Stimulated activated naive CD8-positive, alpha-beta T cell treated with anti-CD3 and anti-CD28 coated beads, Interleukin-15, amount 100 ng/mL, for 72 hours (primary cell): ENCODE data around the gene RGS11.
A peak's percentile ranks its signal among the peaks of the same experiment; 100 is the strongest.

Experiments
- ATAC-seq: fragments of 150-1000 bp; cut with Tn5 transposase; 2 replicates; pipeline ENCODE4 v1.10.0; 2021; ENCODE audit warnings: mild to moderate bottlenecking, moderate library complexity
- DNase-seq, 2 donors: peaks; one replicate each; pipeline ENCODE4 v3.0.0; 2021 to 2022
- H3K27ac Mint-ChIP-seq, 2 donors: one replicate each; pipeline ENCODE4 v1.8.0; 2022; ENCODE audit warnings: mild to moderate bottlenecking in 2 of 2, mixed read lengths in 2 of 2, moderate library complexity in 2 of 2
- H3K27me3 Mint-ChIP-seq: one replicate; pipeline ENCODE4 v1.8.0; 2022; ENCODE audit warnings: mixed read lengths
- H3K4me1 Mint-ChIP-seq: one replicate; pipeline ENCODE4 v1.8.0; 2022; ENCODE audit warnings: mild to moderate bottlenecking, mixed read lengths
- H3K4me3 Mint-ChIP-seq, 2 donors: one replicate each; pipeline ENCODE4 v1.8.0; 2022; ENCODE audit warnings: mild to moderate bottlenecking in 2 of 2, mixed read lengths in 2 of 2, moderate library complexity in 1 of 2
- H3K9me3 Mint-ChIP-seq, 2 donors: one replicate each; pipeline ENCODE4 v1.8.0; 2022; ENCODE audit warnings: mixed read lengths in 2 of 2

The RGS11 gene

DNA sequence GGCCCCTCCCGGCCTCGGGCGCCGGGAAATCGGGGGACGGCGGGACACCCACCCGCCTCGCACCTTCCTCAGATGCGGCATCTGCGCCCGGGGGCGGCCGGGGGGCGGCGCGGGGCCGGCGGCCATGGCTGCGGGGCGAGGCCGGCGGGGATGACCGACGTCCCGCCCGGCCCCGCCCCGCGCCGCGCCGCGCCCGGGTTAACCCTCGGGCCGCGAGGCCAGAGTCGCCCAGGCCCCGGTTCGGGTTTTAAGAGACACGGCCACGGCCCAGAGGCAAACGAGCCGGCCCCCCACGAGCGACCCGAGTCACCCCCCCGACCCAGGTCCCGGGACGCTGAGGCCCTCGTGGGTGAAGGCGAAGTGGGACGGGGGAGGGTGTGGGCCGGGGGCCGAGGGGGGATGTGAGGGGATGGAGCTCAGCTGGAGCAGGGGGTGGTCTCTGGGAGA is at the start of gene RGS11:
Gene RGS11 (minus strand): TSS at position 159 of the 447 bp plus-strand sequence. CDS start 33 bp downstream, at position 126.
- Mint-ChIP-seq H3K9me3 (no peaks in the 10 kb centered on the region), H3K4me1 (peaks cover 16% of the 10 kb centered on the region), H3K27me3 (peaks cover 48% of the 10 kb centered on the region), H3K4me3 (peak within 1 kb of the TSS; percentile 66 to 78), H3K27ac (no peak within 1 kb of the TSS)
- ATAC-seq (peak; percentile 1), DNase-seq (no peak)

DNA sequence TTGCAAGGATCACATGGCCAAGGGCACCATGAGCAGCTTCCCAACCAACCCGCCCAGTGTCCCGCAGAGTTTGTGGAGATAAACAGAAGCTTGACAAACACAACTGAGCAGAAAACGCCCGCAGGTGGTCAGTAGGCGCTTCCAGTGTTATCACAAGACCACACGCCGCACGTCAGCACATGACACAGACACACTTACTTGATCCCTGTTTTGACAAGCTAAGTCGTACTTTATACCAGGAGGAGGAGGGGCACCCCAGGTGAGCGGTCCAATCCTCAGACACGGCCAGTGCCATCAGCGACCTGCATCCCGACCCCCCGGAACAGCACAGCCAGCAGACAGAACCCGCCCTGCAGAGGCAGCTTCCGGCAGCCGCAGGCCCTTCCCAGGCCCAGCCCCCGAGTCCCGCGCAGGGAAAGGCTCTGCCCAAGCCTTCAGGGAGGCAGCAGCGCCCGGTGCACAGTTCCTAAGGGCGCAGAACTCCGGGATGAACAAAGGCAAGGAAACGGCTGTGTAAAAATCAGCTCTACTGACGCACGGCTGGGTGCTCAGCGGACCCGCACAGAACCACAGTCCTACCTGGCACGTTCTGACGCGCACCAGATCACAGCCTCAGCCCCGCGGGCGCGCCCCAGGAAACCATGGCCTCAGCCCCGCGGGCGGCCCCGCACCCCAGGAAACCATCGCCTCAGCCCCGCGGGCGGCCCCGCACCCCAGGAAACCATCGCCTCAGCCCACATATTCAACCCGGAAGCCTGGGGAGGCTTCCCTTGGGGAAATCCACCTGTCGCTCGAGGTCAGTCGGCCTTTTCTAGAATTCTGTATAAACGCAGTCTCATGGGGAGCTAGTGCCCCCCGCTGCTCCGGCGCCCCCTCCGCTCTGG is 48.9 kb upstream of the RGS11 start:
- peak; percentile 68 for ATAC-seq
- H3K27ac Mint-ChIP-seq, result peak overlapping the region in 1 of 2 donors; percentile 82
- no peaks in the 10 kb centered on the region for H3K27me3 Mint-ChIP-seq
- DNase-seq, result peak; percentile 41 to 57
- no peaks in the 10 kb centered on the region for H3K9me3 Mint-ChIP-seq
- peaks cover 82% of the 10 kb centered on the region for H3K4me1 Mint-ChIP-seq
- H3K4me3 Mint-ChIP-seq, result peak overlapping the region; percentile 74 to 86

DNA sequence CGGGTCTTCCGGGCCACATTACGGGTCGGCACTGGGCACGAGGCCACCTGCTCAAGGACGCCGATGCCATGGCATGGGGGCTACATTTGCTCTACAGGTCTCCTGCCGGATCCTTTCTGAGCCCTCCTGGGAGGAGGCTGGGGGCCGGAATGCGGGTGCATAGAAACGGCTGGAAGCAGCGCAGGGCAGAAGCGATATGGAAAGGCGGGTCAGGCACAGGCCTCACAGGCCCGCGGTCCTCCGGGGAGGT is 48.4 kb upstream of the RGS11 start:
- no peaks in the 10 kb centered on the region for H3K27me3 Mint-ChIP-seq
- H3K4me1 Mint-ChIP-seq, result peaks cover 87% of the 10 kb centered on the region
- peak overlapping the region in 1 of 2 donors; percentile 86 for H3K4me3 Mint-ChIP-seq
- DNase-seq, result no peak
- no peak overlapping the region for H3K27ac Mint-ChIP-seq
- no peak for ATAC-seq
- no peaks in the 10 kb centered on the region for H3K9me3 Mint-ChIP-seq

DNA sequence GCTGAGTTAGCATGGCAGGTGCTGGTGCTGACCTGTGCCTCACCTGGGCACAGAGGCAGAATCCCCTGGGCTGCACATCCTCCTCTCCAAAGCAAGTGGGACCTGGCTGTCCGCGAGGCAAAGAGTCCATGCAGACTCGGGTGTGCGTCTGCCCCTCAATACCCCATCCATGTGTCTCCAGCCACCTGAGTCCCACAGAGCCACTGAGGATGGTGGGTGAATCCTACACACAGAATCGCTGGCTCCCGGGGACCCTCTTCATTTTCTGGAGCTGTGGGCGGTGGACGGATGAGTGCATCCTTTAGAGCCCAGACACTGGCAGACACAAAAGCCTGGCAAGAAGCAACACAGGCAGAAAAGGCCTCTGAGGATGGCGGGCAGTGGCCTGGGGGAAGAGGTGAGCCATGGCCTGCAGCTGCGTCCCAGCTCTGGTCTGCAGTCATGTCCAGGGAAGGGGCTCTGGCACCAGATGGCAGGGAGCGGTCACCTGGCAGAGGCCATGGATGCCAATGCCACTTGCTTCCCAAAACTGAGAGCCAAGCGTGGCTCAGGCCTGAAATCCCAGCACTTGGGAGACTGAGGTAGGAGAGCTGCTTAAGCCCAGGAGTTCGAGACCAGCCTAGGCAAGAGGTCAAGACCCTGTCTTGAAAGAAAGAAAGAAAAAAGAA is 46.9 kb upstream of the RGS11 start:
- Mint-ChIP-seq H3K27ac (no peak overlapping the region), H3K4me1 (peaks cover 90% of the 10 kb centered on the region), H3K27me3 (no peaks in the 10 kb centered on the region), H3K9me3 (no peaks in the 10 kb centered on the region), H3K4me3 (no peak overlapping the region)
- DNase-seq, result no peak
- no peak for ATAC-seq

DNA sequence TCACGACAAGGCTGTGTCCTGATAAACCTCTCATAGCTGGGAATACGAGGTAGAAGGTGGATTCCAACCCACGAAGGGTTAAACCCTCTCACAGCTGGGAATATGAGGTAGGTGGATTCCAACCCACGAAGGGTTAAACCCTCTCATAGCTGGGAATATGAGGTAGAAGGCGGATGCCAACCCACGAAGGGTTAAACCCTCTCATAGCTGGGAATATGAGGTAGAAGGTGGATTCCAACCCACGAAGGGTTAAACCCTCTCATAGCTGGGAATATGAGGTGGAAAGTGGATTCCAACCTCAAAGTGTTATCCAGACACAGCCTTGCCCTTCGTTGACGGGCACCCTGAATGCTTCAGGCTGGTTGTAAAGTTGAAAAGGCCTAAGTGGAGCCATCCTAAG is 45.8 kb upstream of the RGS11 start:
- Mint-ChIP-seq H3K9me3 (no peaks in the 10 kb centered on the region), H3K4me1 (peaks cover 82% of the 10 kb centered on the region), H3K27ac (peak overlapping the region in 1 of 2 donors; percentile 78), H3K4me3 (no peak overlapping the region), H3K27me3 (no peaks in the 10 kb centered on the region)
- ATAC-seq (no peak), DNase-seq (no peak)

DNA sequence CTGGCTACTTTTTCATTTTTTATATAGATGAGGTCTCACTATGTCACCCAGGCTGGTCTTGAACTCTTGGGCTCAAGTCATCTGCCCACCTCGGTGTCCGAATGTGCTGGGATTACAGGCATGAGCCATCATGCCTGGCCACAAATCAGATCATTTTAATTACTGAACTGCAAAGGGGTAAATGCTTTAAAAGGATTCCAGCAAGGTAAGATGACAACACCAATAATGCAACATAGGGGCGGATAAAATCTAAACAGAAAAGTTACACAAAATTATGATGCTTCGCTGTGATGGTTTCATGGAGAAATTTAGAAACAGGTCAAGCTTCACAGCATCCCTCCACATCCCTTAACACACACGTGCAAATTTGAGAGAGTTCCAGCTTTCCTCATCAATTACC is 44.5 kb upstream of the RGS11 start:
- H3K27me3 Mint-ChIP-seq, result no peaks in the 10 kb centered on the region
- H3K9me3 Mint-ChIP-seq, result no peaks in the 10 kb centered on the region
- H3K27ac Mint-ChIP-seq, result no peak overlapping the region
- H3K4me1 Mint-ChIP-seq, result peaks cover 68% of the 10 kb centered on the region
- ATAC-seq (no peak), DNase-seq (no peak)
- H3K4me3 Mint-ChIP-seq, result no peak overlapping the region

DNA sequence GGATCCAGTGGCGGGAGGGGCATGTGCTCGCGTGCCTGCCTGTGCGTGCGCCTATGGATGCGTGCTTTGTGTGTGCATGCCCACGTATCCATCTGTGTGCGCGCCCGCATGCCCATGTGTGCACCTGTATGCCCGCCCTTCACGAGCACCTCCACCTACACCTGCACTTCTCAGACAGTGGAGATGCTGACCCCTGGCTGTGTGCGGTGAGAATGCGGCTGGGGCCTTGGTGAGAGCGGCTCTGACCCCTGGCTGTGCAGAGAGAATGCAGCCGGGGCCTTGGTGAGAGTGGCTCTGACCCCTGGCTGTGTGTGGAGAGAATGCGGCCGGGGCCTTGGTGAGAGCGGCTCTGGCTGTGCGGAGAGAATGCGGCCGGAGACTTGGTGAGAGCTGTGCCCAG is 42.9 kb upstream of the RGS11 start:
- DNase-seq (no peak), ATAC-seq (peak; percentile 40)
- no peaks in the 10 kb centered on the region for H3K9me3 Mint-ChIP-seq
- H3K4me1 Mint-ChIP-seq, result peaks cover 53% of the 10 kb centered on the region
- H3K4me3 Mint-ChIP-seq, result no peak overlapping the region
- no peak overlapping the region for H3K27ac Mint-ChIP-seq
- no peaks in the 10 kb centered on the region for H3K27me3 Mint-ChIP-seq

DNA sequence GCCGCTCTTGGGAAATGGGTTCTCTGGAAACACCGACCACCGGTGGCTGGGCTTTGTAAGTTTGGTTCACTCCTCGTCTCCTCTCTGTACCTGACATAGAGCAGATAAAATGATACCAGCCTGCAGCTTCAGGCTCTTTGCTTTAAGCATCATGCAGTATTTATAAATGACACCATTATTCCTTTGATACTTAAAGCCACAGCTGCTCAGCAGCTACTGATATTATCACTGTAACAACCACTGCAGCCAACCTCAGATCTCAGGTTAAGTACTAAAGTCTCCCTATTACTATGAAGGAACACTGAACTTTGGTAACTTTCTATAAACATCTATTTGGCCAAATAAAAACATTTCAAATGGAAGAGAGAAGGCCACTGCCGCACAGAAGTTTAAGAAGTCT is 41.8 kb upstream of the RGS11 start:
- DNase-seq (no peak), ATAC-seq (no peak)
- peaks cover 44% of the 10 kb centered on the region for H3K4me1 Mint-ChIP-seq
- no peaks in the 10 kb centered on the region for H3K27me3 Mint-ChIP-seq
- H3K27ac Mint-ChIP-seq, result no peak overlapping the region
- no peaks in the 10 kb centered on the region for H3K9me3 Mint-ChIP-seq
- H3K4me3 Mint-ChIP-seq, result no peak overlapping the region

DNA sequence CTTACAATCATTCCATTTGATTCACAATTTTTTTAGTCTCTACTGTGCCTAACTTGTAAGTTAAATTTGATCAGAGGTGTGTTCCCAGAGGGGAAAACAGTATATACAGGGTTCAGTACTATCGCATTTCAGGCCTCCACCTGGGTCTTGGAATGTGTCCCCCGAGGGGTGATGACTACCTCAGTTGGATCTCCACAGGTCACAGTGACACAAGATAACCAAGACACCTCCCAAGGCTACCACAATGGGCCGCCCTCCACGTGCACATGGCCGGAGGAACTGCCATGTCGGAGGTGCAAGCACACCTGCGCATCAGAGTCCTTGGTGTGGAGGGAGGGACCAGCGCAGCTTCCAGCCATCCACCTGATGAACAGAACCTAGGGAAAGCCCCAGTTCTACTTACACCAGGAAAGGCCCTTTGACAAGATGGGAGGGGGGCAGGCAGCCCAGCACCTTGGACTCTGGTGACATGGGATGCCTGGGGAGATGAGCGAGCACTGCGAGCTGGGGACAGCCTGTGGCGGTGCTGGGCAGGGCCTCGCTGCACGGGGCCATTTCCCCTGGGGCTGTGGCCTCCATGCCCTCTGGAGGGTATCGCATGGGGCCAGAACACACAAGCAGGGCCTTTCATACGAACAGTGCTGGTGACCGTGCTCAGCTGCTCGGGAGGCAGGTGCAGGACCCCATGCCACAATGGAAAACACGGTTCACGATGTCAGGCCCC is 41.2 kb upstream of the RGS11 start:
- ATAC-seq, result no peak
- Mint-ChIP-seq H3K27ac (peak overlapping the region in 1 of 2 donors; percentile 37), H3K27me3 (no peaks in the 10 kb centered on the region), H3K9me3 (no peaks in the 10 kb centered on the region), H3K4me1 (peaks cover 38% of the 10 kb centered on the region), H3K4me3 (no peak overlapping the region)
- no peak for DNase-seq

DNA sequence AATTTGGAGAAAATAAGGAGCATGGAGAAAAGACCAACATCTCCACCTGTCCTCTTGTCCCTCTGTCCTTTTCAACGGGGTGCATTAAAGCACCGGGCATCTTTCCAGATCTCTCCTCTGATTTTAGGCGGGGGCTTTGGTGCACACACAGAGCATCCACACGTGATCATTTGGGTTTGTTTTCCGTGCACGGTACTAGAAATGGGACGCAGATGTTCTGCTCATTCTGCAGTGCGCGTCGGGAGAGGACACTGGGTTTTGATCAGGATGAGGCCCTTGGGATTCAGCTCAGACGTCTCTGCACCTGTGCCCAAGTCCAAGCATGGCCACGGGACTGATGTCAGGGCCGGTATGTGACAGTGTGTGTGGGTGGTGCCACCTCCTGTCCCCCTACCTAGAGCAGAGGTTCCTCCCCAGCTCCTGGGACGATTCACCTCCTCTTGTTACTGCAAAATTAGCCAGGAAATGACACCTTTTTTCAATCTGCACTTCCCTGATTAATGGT is 39.1 kb upstream of the RGS11 start:
- Mint-ChIP-seq H3K4me1 (peaks cover 31% of the 10 kb centered on the region), H3K27me3 (no peaks in the 10 kb centered on the region), H3K4me3 (no peak overlapping the region), H3K9me3 (no peaks in the 10 kb centered on the region), H3K27ac (no peak overlapping the region)
- DNase-seq (no peak), ATAC-seq (no peak)

DNA sequence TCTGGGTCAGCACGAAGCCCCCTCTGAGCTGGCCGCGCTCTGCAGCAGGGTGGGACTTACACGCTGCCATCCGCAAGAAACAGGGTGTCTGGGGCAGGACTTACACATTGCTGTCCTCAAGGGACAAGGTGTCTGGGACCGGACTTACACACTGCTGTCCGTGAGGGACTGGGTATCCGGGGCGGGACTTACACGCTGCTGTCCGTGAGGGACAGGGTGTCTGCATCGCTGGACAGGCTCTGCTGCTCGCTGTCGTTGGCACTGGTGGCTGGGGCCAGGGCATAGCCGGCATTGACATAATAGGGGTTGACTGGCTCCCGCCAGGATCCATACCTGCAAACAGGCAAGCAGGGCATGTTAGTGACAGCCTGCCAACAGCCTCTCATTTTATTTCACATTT is 38.6 kb upstream of the RGS11 start:
- no peak for DNase-seq
- Mint-ChIP-seq H3K27me3 (no peaks in the 10 kb centered on the region), H3K4me1 (peaks cover 31% of the 10 kb centered on the region), H3K9me3 (no peaks in the 10 kb centered on the region), H3K4me3 (no peak overlapping the region), H3K27ac (no peak overlapping the region)
- ATAC-seq, result no peak

DNA sequence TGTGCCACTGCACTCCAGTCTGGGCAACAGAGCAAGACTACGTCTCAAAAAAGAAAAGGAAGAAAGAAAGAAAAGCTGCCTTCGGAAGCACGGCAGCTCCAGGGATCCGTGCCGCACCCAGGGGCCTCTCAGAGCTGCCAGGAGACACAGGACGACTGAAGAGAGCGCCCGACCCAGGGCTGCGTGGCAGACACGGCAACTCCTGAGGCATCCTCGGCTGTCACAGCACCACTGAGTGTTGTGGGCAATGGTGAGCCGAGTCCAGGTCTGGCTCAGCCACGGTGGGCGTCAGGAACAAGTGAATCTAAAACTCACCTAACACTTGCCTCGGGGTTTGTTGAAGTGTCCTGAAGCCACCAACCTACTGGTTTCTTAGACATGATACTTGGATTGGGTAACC is 36.0 kb upstream of the RGS11 start:
- Mint-ChIP-seq H3K4me1 (peaks cover 30% of the 10 kb centered on the region), H3K27ac (peak overlapping the region in 1 of 2 donors; percentile 42), H3K9me3 (no peaks in the 10 kb centered on the region), H3K4me3 (no peak overlapping the region), H3K27me3 (no peaks in the 10 kb centered on the region)
- DNase-seq (no peak), ATAC-seq (no peak)

DNA sequence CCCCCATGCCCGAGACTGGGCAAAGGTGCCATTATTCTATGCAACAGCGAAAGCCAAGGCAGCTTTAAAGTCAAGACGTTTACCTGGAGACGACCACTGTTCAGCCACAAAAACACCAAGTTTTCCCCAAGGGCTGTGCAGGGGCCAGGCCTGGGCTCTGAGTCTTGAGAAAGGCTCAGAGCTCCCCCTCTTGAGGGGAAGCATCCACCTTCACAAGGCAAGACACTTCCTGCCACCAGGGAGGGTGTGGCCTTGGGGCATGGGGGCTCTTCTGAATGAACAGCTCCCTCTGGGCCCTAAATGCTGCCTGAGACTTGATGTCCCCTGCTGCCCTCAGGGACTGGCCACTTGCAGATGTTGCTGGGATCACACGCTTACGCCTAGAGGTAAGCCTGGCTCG is 33.7 kb upstream of the RGS11 start:
- no peaks in the 10 kb centered on the region for H3K27me3 Mint-ChIP-seq
- H3K9me3 Mint-ChIP-seq, result no peaks in the 10 kb centered on the region
- no peak overlapping the region for H3K27ac Mint-ChIP-seq
- peak in 1 of 2 donors; percentile 38 for DNase-seq
- H3K4me3 Mint-ChIP-seq, result peak overlapping the region in 1 of 2 donors; percentile 19
- peaks cover 37% of the 10 kb centered on the region for H3K4me1 Mint-ChIP-seq
- ATAC-seq, result peak; percentile 91

DNA sequence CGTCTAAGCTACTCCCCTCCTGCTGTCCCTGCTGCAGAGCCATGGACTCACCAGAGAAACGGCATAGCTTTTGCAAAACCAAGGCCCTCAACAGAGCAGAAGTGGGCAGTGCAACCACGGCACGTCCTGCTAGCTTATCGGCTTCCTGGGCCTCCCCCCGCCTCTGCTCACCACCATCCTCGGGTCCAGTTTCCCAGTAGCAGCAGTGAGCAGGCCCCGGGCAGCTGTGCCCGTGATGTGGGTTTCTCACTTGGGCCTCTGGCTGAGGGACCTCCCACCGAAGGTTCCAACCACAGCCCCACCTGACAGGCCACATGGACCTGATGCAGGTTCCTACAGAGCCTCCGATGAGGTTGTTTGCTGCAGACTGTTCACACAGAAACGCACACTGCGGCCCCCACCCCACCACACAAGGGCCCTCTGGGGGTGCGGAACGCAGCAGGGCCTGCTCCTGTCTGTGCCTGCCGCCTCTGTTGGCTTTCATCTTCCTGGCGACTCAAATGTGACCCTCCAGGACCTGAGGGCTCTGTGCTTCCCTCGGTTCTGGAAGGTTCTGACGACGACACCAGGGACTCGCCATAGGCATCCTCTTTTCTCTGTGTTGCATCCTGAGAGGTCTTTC is 32.1 kb upstream of the RGS11 start:
- no peak overlapping the region for H3K27ac Mint-ChIP-seq
- no peaks in the 10 kb centered on the region for H3K9me3 Mint-ChIP-seq
- ATAC-seq, result no peak

DNA sequence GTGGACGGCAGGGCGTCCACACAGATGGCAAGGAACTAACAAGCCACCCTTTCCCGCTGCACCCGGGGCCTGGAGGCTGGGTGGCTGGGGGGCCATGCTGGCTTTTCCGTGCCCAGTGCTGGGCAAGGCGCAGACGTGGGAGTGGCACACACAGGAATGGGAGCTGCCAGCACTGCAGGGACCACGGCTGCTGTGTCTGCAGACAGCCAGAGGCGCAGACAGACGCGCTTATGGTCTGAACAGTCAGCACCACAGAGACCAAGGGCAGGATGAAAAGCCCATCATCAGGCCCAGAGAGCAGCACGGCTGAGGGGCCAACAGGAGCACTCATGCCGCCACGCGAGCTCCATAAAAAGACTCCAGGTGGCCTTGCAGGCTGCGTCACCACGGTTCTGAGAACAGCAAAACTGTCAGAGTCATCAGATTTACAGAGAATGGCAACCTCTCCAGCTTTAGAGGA is 31.2 kb upstream of the RGS11 start:
- no peak overlapping the region for H3K27ac Mint-ChIP-seq
- no peak overlapping the region for H3K4me3 Mint-ChIP-seq

More for the DNA sequence above, 32.1 kb upstream of the RGS11 start:
- peaks cover 37% of the 10 kb centered on the region for H3K4me1 Mint-ChIP-seq
- no peak for DNase-seq
- H3K4me3 Mint-ChIP-seq, result no peak overlapping the region
- no peaks in the 10 kb centered on the region for H3K27me3 Mint-ChIP-seq

More for the DNA sequence above, 31.2 kb upstream of the RGS11 start:
- no peaks in the 10 kb centered on the region for H3K9me3 Mint-ChIP-seq
- ATAC-seq, result no peak
- H3K4me1 Mint-ChIP-seq, result peaks cover 37% of the 10 kb centered on the region
- DNase-seq, result no peak
- H3K27me3 Mint-ChIP-seq, result no peaks in the 10 kb centered on the region
